Muscle layer of duodenum (tissue), 2 donors: ENCODE results near the gene HIPK4.
"Not testable (repeated sequence)": the region's sequence is repeated elsewhere in the genome, so short reads cannot be mapped to it uniquely, and the experiment has no call there.

Experiments used
- H3K27ac ChIP-seq: one replicate; pipeline ENCODE4 v1.7.0; 2013; ENCODE audit warnings: mild to moderate bottlenecking, low read length
- H3K27me3 ChIP-seq: one replicate; pipeline ENCODE4 v1.7.0; 2013; ENCODE audit warnings: low read depth, mild to moderate bottlenecking, control low read depth, low read length
- H3K36me3 ChIP-seq, 2 donors: one replicate each; pipeline ENCODE4 v1.7.0; 2013; ENCODE audit warnings: low read length in 2 of 2, control low read depth in 1 of 2, mild to moderate bottlenecking in 1 of 2; ENCODE audit not compliant: insufficient read depth in 2 of 2, control insufficient read depth in 1 of 2
- H3K4me1 ChIP-seq, 2 donors: one replicate each; pipeline ENCODE4 v1.7.0; 2013; ENCODE audit warnings: low read length in 2 of 2, mild to moderate bottlenecking in 2 of 2, control low read depth in 1 of 2, moderate library complexity in 1 of 2; ENCODE audit not compliant: insufficient read depth in 2 of 2, control insufficient read depth in 1 of 2
- H3K4me3 ChIP-seq, 2 donors: one replicate each; pipeline ENCODE4 v1.7.0; 2013; ENCODE audit warnings: low read length in 2 of 2, low read depth in 1 of 2, mild to moderate bottlenecking in 1 of 2
- H3K9me3 ChIP-seq, 2 donors: one replicate each; pipeline ENCODE4 v1.7.0; 2013; ENCODE audit warnings: low read length in 2 of 2, control low read depth in 1 of 2, mild to moderate bottlenecking in 1 of 2; ENCODE audit not compliant: control insufficient read depth in 1 of 2
- donor health status: healthy.

Gene HIPK4

DNA sequence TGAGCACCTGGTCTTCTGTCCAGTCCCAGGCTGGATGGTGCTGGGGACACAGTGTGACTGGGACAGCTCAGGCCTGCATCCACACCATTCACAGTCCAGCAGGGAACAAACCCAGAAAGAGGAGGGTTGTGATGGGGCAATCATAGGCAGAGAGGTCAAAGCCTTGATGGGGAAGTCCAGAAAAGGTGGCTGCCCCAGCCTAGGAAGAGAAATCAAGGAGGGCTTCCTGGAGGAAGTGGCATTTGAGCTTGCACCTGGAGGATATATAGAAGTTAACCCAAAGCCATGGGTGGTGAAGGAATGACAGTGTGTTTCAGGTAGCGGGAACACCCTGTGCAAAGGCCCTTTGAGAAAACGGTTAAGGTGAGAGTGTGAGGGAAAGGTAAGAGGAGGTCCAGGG, 25.8 kb upstream of the HIPK4 start:
- peaks cover 0 to 8% of the 10 kb centered on the region in 2 donors for H3K4me1 ChIP-seq
- H3K4me3 ChIP-seq = no peak overlapping the region
- H3K36me3 ChIP-seq = no peaks in the 10 kb centered on the region
- H3K27me3 ChIP-seq = no peaks in the 10 kb centered on the region
- no peaks in the 10 kb centered on the region for H3K9me3 ChIP-seq
- H3K27ac ChIP-seq = no peak overlapping the region

DNA sequence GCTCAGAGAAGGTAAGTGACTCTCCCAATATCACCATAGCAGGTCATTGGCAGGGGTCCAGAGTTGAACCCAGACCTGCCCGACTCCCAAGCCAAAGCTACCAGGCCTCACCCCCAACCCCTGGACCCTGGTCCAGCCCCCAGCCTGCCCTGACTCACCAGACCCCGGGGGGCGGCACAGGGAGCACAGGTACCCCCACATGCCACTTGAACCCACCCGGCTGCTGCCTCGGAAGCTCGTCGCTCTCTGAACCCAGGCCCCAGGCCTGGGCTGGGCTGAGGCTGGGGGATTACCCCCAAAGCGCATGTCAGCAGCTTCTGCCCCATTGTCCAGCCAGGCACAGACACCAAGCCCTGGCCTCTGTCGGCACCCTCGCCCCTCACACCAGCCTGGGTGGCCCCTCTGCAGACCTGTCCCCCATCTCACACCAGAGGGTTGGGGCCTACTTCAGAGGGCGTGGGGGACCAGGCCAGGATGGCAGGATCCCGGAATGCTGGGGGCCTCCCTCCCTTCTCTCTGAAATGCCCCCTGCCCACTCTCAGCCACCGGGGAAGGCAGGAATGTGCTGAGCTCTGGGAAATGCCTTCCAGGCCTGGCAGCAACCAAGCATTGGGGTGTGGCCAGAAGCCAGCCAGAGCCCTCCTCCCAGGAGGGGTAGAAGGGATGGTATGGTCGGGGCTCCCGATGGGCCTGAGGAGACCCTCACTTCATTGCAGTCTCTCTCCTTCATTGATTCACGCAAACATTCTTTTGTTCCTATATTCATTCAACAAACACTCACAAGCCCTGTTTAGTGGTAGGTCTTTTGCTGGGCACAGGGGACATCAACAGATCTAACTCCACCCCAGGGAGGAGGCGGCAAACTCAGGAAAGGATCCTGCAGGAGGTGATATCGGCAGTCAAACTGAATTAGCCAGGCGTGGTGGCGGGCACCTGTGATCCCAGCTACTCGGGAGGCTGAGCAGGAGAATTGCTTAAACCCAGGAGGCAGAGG, 24.9 kb upstream of the HIPK4 start:
- H3K27ac ChIP-seq = no peak overlapping the region
- no peaks in the 10 kb centered on the region for H3K36me3 ChIP-seq
- no peak overlapping the region for H3K4me3 ChIP-seq
- no peaks in the 10 kb centered on the region for H3K9me3 ChIP-seq
- H3K27me3 ChIP-seq = no peaks in the 10 kb centered on the region
- H3K4me1 ChIP-seq = peaks cover 0 to 8% of the 10 kb centered on the region in 2 donors

DNA sequence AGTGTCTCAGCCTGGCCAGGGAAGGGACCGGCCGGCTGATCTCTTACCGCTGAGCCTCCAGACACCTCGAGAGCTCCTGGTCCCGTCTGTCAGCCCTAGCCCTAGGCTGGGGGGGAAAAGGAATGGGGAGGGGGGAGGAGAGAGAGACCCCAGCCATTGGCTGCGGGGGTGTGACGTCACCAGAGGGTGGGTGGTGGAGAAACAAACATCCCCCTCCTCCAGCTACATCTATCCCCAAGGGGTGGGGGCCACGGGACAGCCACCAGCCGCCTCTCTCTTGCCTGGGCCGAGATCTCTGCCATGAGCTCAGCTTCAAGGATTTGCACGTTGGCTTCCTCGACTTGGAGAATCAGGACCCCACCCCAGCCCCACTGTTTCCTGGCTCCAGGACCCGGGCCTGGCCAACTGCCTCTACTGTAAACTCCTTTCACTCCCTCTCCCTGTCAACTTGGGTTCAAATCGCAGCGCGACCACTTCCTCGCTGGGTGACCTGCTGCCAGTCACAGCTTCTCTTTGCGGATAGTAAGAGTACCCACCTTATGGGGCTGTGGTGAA, 23.4 kb upstream of the HIPK4 start, which contains the start of gene PRX:
Gene PRX (minus strand): TSS at position 88 of the 555 bp plus-strand sequence. CDS start 5,446 bp downstream, outside the sequence.
- Histone ChIP-seq H3K9me3 (no peaks in the 10 kb centered on the region), H3K4me1 (peaks cover 0 to 8% of the 10 kb centered on the region in 2 donors), H3K27ac (no peak within 1 kb of the TSS)

DNA sequence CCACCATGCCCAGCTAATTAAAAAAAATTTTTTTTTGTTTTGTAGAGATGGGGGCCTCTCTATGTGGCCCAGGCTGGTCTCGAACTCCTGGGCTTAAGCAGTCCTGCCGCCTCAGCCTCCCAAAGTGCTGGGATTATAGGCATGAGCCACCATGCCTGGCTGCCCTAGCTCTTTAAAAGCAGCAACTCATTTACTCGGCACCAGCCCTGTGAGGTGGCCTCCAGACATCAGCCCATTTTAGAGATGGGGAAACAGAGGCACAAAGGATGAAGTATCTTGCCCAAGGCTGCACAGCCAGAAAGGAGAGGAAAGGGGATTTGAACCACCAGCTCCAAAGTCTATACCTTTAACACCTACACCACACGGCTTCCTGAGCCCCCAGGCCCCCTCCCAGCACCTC, 22.9 kb upstream of the HIPK4 start:
- no peak overlapping the region for H3K4me3 ChIP-seq
- H3K36me3 ChIP-seq = no peaks in the 10 kb centered on the region
- H3K4me1 ChIP-seq = peaks cover 0 to 8% of the 10 kb centered on the region in 2 donors
- H3K27me3 ChIP-seq = no peaks in the 10 kb centered on the region
- H3K27ac ChIP-seq = no peak overlapping the region
- H3K9me3 ChIP-seq = no peaks in the 10 kb centered on the region

More for the DNA sequence above, 23.4 kb upstream of the HIPK4 start, which contains the start of gene PRX:
- Histone ChIP-seq H3K36me3 (no peaks in the 10 kb centered on the region), H3K27me3 (no peaks in the 10 kb centered on the region), H3K4me3 (no peak within 1 kb of the TSS)

DNA sequence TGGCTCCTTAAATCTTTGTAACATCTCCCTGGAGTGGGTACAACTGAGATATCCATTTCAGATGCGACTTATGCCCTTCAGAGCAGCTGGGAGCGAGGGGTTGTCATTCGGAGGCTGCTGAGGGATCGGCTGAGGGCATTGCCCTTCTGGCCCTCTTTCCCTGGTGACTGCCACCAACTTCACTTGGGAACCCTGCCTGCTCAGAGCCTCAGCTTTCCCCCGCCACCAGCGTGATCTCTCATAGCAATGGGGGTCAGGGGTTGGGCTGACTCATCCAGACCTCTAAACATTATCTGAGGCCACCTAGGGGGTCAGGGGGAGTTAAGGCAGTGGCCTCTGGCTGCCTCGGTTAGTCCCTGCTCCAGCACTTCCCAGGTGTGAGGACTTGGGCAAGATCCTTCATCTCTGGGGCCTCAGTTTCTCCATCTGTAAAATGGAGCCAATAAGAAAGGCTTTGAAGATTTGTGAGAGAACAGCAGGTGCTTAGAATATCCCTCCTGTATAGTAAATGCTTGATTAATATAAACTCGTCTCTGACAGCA, 22.0 kb upstream of the HIPK4 start:
- Histone ChIP-seq H3K4me3 (no peak overlapping the region), H3K27ac (peak overlapping the region; percentile 1), H3K4me1 (peaks cover 0 to 3% of the 10 kb centered on the region in 2 donors), H3K27me3 (no peaks in the 10 kb centered on the region), H3K9me3 (no peaks in the 10 kb centered on the region), H3K36me3 (no peaks in the 10 kb centered on the region)

DNA sequence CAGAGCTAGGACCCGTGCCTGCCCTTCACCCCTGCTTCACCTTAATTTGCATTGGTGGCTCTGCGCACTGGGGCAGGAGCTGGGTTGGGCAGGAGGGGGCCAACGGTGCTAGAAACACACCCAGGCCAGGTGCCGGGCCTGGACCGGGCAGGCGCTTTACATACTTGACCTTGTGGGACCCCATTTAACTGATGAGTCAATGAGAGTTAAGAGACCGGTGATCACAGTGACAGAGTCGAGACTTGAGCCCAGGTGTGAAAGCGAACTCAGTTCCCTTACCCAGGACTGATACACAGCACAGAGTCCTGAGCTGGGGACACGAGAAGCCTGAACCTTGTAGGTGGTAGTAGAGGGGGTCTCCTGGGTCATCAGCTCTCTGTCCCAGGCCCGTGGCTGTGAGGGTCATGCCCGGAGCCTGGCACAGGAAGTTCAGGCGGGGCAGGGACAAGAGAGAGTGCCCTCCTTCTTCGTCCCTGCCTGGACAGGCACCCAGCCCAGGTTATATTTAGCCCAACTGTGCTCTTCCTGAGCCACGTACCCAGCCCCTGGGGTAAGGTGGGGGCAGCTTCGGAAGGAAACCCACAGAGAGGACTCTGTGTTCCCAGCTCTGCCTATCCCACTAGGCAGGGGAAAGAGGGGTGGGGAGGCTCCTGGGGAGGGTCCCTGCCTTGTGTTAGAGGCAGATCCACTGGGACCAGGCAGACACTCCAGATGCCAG, 21.3 kb upstream of the HIPK4 start:
- H3K27me3 ChIP-seq = no peaks in the 10 kb centered on the region
- peaks cover 0 to 3% of the 10 kb centered on the region in 2 donors for H3K4me1 ChIP-seq
- no peak overlapping the region for H3K4me3 ChIP-seq
- peak overlapping the region; percentile 1 for H3K27ac ChIP-seq
- no peaks in the 10 kb centered on the region for H3K9me3 ChIP-seq
- H3K36me3 ChIP-seq = no peaks in the 10 kb centered on the region

DNA sequence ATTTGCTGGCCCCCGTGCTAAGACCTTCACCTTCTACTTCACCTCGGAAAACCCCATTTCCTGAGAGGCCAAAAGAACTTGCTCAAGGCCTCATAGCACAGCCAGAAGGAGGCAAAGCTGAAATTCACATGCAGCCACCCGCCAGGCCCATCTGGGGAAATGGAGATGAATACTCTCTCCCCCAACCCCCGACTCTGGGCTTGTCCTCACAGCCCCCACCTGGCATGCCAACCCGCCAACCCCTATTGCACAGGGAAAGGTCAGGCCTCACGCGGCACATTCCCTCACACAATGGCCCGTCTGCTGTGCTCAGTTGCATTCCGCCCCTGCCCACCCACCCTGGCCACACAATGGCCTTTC, 20.0 kb upstream of the HIPK4 start:
- H3K27me3 ChIP-seq = no peaks in the 10 kb centered on the region
- no peak overlapping the region for H3K4me3 ChIP-seq
- peaks cover 0 to 3% of the 10 kb centered on the region in 2 donors for H3K4me1 ChIP-seq
- H3K36me3 ChIP-seq = no peaks in the 10 kb centered on the region
- H3K9me3 ChIP-seq = no peaks in the 10 kb centered on the region
- no peak overlapping the region for H3K27ac ChIP-seq

DNA sequence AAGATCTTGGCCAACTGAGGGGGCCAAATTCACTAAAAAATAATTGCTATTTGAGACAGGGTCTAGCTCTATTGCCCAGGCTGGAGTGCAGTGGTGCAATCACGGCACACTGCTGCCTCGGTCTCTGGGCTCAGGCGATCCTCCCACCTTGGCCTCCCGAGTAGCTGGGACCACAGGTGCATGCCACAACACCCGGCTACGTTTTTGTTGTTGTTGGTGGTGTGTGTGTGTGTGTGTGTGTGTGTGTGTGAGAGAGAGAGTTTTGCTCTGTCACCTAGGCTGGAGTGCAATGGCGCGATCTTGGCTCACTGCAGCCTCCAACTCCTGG, 18.6 kb upstream of the HIPK4 start:
- H3K4me3 ChIP-seq, H3K27ac ChIP-seq, H3K27me3 ChIP-seq, H3K36me3 ChIP-seq, H3K4me1 ChIP-seq, H3K9me3 ChIP-seq: not testable (repeated sequence)

DNA sequence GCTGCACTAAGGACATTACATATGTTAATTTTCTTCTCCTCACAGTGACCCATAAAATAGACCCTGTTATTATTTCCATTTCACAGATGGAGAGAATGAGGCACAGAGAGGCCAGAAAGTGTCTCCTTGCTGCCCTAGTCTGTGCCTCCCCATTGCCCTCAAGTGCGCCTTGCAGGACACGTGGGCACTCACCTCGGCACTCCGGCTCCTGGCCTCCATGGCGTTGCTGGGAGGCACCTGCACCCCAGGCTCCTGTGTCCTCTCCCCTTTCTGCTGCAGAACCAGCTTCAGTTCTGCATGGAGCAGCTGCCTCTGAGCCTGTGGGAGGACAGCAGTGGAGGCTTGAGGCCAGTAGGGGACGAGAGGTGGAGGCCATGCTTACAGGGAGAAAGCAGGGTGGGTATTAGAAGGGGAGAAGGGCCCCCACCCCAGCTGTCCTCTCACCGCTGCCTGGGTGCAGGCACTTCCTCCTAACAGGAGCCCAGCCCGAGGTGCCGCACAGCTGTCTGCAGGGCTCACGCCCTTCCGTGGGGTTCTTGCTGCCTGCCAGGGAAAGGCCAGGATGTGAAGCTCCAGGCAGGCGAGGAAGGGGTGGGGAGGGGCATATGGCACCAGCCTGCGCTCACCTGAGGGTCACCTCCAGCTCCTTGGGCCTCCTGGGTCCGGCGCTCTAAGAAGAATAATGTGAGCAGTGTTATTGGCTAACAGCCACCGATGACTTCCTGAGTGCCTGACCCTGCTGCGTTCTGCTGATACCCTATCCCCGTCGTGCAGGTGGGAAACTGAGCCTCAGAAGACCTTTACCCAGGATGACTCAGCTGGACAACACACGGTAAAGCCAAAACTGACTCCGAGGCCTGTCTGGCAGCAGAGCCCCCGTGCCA, 18.0 kb upstream of the HIPK4 start:
- Histone ChIP-seq H3K4me3 (no peak overlapping the region), H3K36me3 (no peaks in the 10 kb centered on the region), H3K27ac (no peak overlapping the region), H3K9me3 (no peaks in the 10 kb centered on the region), H3K27me3 (no peaks in the 10 kb centered on the region), H3K4me1 (peaks cover 3% of the 10 kb centered on the region in 2 donors)

DNA sequence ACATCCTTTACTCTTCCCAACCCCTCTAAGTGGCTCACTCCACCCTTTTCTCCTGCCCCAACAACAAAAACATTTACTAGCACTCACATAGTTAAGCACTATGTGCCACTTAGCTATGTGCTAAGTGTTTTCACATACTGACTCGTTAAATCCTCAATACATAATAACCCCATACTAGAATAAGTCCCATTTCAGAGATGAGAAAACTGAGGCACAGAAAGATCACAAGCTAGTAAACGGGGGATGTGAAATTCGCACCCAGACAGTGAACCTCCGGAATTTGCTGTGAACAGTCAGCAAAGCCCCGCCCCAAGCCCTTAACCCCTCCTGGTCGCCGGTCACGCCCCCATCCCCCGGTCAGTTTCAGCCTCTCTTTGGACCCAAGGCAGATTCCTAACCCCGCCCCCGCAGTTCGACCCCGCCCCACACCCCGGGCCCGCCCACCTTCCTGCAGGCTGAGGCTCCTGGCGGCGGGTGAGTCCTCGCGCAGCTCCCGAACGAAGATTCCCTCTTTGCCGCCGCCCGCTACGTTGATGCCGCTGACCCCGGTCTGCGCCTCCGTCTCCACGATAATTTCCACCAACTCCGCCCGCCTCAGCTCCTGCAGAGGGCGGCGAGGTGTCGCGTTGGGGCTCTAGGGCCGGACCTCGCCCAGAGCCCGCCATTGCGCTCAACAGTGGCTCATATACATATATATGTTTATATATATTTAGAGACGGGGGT, 13.4 kb upstream of the HIPK4 start:
- Histone ChIP-seq H3K9me3 (no peaks in the 10 kb centered on the region), H3K27me3 (no peaks in the 10 kb centered on the region), H3K36me3 (no peaks in the 10 kb centered on the region), H3K4me3 (peak overlapping the region; percentile 35 to 70), H3K4me1 (peaks cover 0 to 5% of the 10 kb centered on the region in 2 donors), H3K27ac (no peak overlapping the region)
